Hepatocyte (in vitro differentiated cells): ENCODE results near the gene WNT11.

ENCODE experiments used
- CTCF ChIP-seq: fragments of 200-600 bp; sonication (generic); IDR thresholded peaks from 2 replicates; pipeline ENCODE4 v1.5.1; 2016; ENCODE audit warnings: antibody characterized with exemption, mild to moderate bottlenecking; ENCODE audit not compliant: poor library complexity
- EZH2 ChIP-seq: fragments of 200-600 bp; sonication (generic); IDR thresholded peaks from 2 replicates; pipeline ENCODE4 v1.6.1; 2016; ENCODE audit warnings: antibody characterized with exemption, mild to moderate bottlenecking, borderline replicate concordance

- no peak for TF ChIP-seq CTCF
- TF ChIP-seq EZH2: no peak
Measured at GRCh38 chr11:76243193-76243956, 37.1 kb upstream of the WNT11 start.
